Placental epithelial cell (primary cell): Measurements from ENCODE around the gene UBE2D3. TPM values are rescaled to one million over a fixed set of nuclear protein-coding genes. Genes with fewer than 3 reads are reported as not detected.

Experiments
- small RNA-seq: library from RNA; depleted of rRNA; stranded (forward); fragments of <200 nt; gene quantifications from one replicate; pipeline ENCODE3, GENCODE V24; 2012
- total RNA-seq: library from RNA; depleted of rRNA; stranded (reverse); fragments of >200 nt; gene quantifications from 2 replicates; pipeline ENCODE4 v1.2.3, GENCODE V29; 2012

Gene UBE2D3
- total RNA-seq, result 425 and 623 TPM in 2 replicates

GRCh38 chr4:102826890-102827673 is at the start of gene UBE2D3:
Gene UBE2D3, minus strand, starts transcription at chr4:102827551. Its CDS starts 1,043 bp downstream, at chr4:102826508.

GRCh38 chr4:102868781-102869568 is 41.6 kb upstream of the UBE2D3 start, which contains the start of gene CISD2:
Gene CISD2, plus strand, starts transcription at chr4:102868992. Its CDS starts 93 bp downstream, at chr4:102869085.

GRCh38 chr4:102760645-102761295 is 66.6 kb downstream of the UBE2D3 start, which contains the start of gene MANBA:
Gene MANBA, minus strand, starts transcription at chr4:102760968. Its CDS starts 74 bp downstream, at chr4:102760894.

Small RNA genes within 50 kb of the gene (small RNA-seq; reads per million reads assigned to genes)
- gene RNU7-151P, result not detected

Other genes with a start within 250 kb of the UBE2D3 start
- 110 and 138 TPM in 2 replicates for gene MANBA, start 66.6 kb downstream of the UBE2D3 start, total RNA-seq
- 14.9 and 36.1 TPM in 2 replicates for gene CISD2, start 41.4 kb upstream of the UBE2D3 start, total RNA-seq
- gene SLC9B1, start 192.2 kb upstream of the UBE2D3 start, total RNA-seq, result 1.2 TPM in 1 of 2 replicates, not detected in the other
- 7.5 and 11.8 TPM in 2 replicates for gene SLC9B2, start 249.2 kb upstream of the UBE2D3 start, total RNA-seq